Adipose tissue (tissue), 3 donors: ENCODE data around the gene FBXW2. TPM values are rescaled to one million over a fixed set of nuclear protein-coding genes. Genes with fewer than 3 reads are reported as not detected.

ENCODE experiments used
- H3K27ac ChIP-seq: one replicate; pipeline ENCODE4 v1.5.1; 2013; ENCODE audit warnings: low read depth, low read length
- WGBS, 3 donors: extraction: QIAGEN DNeasy Blood & Tissue Kit; methylation state at CpG; one replicate each; pipeline ENCODE4 v1.1.7; 2013; 5-methylcytosine and 5-hydroxymethylcytosine counted together
- polyA plus RNA-seq, 3 donors: library from polyadenylated mRNA; stranded (reverse); fragments of 200-250 nt; gene quantifications; one replicate each; pipeline ENCODE4 v1.2.3, GENCODE V29; 2013
- donor health status: healthy with polysubstance abuse.
- donor health status: Bipolar disorder and iron deficiency.
- donor health status: healthy.

The FBXW2 gene
- polyA plus RNA-seq, 3 donors, result 9.2 to 31.6 (median 23.2) TPM

DNA sequence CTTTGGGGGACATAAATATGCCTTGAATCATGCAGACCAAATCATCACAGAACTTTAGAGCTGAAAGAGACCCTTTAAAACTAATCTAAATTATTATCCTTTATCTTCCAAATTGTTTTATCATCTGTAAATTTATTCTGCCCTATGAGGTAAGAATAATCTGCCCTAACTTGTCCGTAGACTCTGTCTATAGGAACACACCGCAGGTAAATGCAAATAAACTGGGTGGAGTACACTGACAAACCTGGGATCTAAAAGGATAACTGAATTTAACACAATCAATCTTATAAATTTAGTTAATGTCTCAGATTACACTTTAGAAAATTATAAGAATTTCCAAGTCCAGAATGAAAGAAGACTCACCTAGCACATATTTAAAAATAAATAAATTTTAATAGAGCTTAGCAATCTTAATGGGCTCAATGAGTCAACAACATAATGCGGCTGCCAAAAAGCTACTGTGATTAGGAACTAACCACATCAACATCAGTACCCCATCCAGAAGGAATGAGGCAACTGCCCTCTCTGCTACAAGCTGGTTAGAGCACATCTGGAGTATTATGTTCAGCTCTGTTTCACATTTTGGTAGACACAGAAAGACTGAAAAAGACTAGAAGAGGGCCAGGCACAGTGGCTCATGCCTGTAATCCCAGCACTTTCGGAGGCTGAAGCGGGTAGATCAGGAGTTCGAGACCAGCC lies 84.5 kb downstream of the FBXW2 start:
- H3K27ac ChIP-seq, result no peak overlapping the region
- 84 to 93% (median 93%) methylated on average over 6 of the region's 6 CpGs for WGBS, 3 donors

DNA sequence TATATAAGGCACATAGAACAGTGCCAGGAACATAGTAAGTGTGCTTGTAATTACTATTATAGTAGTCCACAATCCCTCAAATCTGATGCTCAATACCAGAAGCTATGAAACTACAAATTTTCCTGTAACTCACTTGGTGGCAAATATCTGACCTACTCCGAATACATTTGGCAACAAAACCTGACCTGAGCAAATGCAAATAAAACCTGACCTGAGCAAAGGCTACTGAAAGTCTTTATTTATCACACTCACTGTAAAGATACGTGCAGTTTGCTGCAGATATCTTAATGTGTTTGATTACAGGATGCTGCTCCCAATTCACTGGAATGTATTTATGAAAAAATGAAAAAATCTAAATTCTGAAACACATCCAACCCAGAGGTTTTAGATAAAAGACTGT lies 86.0 kb downstream of the FBXW2 start:
- H3K27ac ChIP-seq, result no peak overlapping the region
- WGBS, 3 donors, result 34 to 93% (median 92%) methylated on average over 2 of the region's 2 CpGs

Other genes starting within 250 kb of the FBXW2 start
- gene CDK5RAP2, start 213.2 kb downstream of the FBXW2 start, polyA plus RNA-seq, result 10 to 100 TPM in 2 of 3 donors, 1 to 10 TPM in 1; 9.3 to 38.8 (median 15.6) TPM
- gene MEGF9, start 78.9 kb downstream of the FBXW2 start, polyA plus RNA-seq, result 1 to 10 TPM; 3.9 to 8.0 (median 7.0) TPM
- gene PSMD5, start 49.5 kb upstream of the FBXW2 start, polyA plus RNA-seq, result 10 to 100 TPM; 14.8 to 25.9 (median 15.8) TPM
- 10 to 100 TPM in 2 of 3 donors, 1 to 10 TPM in 1; 4.1 to 37.8 (median 10.6) TPM for gene PHF19, start 83.8 kb upstream of the FBXW2 start, polyA plus RNA-seq
- gene TRAF1, start 133.4 kb upstream of the FBXW2 start, polyA plus RNA-seq, result 1 to 10 TPM; 2.4 to 5.3 (median 4.0) TPM